Sciatic nerve (tissue), 2 donors: ENCODE data around the gene TEX261. TPM values are rescaled to one million over a fixed set of nuclear protein-coding genes. Genes with fewer than 3 reads are reported as not detected.
A peak's percentile ranks its signal among the peaks of the same experiment; 100 is the strongest.

ENCODE experiments used
- ATAC-seq: fragments of 200-7000 bp; cut with Tn5 transposase; one replicate; pipeline ENCODE4 v1.9.1; 2020; ENCODE audit warnings: mild to moderate bottlenecking, moderate library complexity
- DNase-seq: peaks from one replicate; pipeline ENCODE4 v3.0.0-alpha.2; 2020; ENCODE audit warnings: low spot score
- intact Hi-C: fragments of 100-400 bp; cut with DNase I; formaldehyde crosslinking; loops from one replicate; pipeline ENCODE4 v1.14.2; 2022
- total RNA-seq: library from RNA; stranded (reverse); fragmentation: NEBNext Ultra II Directional; extraction: Animal tissue kit (Norgen Biotek cat#: 25700); gene quantifications from one replicate; pipeline ENCODE4 v1.2.1, GENCODE V29; 2021
- donor health status: DM: no; HTN: no; CAD: no.
- donor health status: DM: no; HTN: no; CAD: no.

TEX261 gene
- total RNA-seq, 1 donor from 2014 or later = 52.7 TPM

DNA sequence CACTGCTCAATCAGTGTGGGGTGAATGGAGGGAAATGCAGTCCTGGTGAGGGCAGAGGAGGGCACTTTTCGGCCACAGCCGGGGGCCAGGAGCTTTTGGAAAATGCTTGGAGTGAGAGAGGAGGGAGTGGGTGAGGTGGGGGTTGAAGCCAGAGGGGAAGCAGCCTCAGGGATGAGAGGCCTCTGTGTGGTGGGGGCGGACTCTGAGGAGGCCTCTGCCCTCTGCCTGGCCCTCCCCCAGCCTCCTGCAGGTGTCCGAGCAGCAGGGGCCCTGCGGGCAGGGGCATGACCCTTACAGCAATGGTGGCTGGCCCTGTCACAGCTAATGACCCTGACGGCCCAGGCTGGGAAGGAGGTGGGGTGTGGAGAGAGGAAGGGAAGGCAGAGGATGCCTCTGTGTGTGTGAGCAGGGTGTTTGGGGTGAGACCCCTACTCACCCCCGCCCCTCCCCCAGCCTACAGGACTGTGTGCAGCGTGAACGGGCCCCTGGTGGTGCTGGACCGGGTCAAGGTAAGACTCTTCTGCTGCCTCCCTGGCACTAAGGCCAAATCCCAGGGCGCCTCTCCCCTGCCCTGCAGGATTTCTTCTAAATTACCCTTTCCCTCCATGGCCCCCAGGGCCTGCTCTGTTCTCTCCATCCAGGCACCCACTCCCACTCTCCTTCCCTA, 51.3 kb downstream of the TEX261 start:
- no peak for ATAC-seq
- intact Hi-C loops = no loop called here
- peak; percentile 55 for DNase-seq

- ATAC-seq (no peak), DNase-seq (peak; percentile 37)
- intact Hi-C loops = no loop called here
Observed at GRCh38 chr2:70942396-70943204, 52.1 kb downstream of the TEX261 start.

DNA sequence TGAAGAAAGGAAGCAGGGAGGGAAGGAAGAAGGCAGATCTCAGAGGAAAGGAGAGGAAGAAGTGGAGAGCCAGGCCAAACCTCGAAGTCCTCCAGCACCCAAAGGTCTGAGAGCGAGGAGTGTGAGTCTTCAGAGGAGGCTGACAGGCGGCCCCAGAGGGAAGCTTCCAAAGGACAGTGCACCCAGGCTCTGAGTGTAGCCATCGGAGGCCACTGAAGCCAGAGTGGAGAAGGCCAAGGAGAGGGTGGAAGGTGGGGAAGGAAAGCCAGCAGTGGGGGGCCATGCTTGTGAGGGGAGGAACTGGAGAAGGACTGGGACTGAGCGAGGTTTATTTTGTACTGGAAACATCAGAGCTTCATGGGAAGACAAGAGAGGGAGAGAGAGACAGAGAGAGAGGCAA, 53.0 kb downstream of the TEX261 start:
- ATAC-seq = no peak
- peak; percentile 35 for DNase-seq
- intact Hi-C loops = no loop called here

GRCh38 chr2:70941186-70941585, 53.5 kb downstream of the TEX261 start:
- ATAC-seq = no peak
- peak; percentile 30 for DNase-seq
- intact Hi-C loops = no loop called here

DNA sequence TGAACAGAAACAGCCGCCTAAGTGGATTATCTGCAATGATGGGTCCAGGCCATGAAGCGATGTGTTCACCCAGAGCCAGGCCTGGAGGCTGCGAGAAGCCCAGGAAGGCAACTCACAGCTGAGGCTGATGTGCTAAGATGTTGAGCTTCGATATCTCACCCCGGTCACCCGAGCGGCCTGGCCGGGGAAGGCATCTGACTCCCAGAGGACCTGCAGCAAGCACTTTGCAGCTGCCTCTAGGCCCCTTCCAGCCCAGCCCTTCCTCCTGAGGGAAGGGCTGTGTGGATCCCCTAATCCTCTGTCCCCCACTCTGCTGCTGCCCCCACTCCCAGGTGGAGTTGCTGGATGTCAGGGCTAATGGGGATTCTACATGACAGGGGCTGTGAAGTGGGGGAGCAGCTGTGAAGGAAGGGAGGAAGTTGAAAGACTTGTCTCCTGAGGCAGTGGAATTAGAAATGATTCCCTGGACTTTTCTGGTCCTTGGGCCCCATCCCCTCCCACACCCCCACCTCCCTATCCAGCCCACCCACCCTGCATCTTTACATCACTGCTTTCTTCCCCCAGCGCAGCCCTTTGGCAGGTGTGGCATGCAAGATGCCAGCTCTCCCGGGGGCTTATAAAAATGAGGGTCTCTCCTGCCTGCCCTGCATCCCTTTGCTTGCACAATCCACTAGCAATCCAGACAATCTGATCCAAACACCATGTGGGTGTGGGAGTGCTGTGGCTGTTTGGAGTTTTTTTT, 54.7 kb downstream of the TEX261 start:
- intact Hi-C loops = no loop called here
- DNase-seq = peak; percentile 23
- no peak for ATAC-seq

- intact Hi-C loops = no loop called here
- DNase-seq (peak; percentile 50), ATAC-seq (no peak)
Observed at GRCh38 chr2:70939001-70939838, 55.5 kb downstream of the TEX261 start.

DNA sequence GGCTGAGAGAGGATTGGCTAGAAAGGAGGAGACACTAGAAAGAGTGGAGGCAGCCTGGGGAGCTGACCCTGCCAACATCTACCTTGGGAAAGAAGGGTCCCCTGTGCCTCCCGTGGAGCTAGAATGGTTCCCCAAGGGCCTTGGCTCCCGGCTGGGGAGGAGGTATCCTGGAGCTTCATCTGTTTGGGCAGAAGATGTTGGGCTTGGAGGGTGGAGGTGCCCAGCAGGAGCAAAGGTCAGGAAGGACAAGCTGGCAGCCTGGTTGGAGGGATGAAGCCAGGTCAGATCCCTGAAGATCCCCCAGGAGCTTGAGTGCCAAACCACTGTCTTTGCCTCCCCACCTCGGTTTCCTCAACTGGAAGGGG, 56.1 kb downstream of the TEX261 start:
- no peak for DNase-seq
- ATAC-seq = no peak
- intact Hi-C loops = no loop called here

GRCh38 chr2:70937866-70938585, 56.6 kb downstream of the TEX261 start:
- intact Hi-C loops = no loop called here
- ATAC-seq = no peak
- DNase-seq = peak; percentile 31

DNA sequence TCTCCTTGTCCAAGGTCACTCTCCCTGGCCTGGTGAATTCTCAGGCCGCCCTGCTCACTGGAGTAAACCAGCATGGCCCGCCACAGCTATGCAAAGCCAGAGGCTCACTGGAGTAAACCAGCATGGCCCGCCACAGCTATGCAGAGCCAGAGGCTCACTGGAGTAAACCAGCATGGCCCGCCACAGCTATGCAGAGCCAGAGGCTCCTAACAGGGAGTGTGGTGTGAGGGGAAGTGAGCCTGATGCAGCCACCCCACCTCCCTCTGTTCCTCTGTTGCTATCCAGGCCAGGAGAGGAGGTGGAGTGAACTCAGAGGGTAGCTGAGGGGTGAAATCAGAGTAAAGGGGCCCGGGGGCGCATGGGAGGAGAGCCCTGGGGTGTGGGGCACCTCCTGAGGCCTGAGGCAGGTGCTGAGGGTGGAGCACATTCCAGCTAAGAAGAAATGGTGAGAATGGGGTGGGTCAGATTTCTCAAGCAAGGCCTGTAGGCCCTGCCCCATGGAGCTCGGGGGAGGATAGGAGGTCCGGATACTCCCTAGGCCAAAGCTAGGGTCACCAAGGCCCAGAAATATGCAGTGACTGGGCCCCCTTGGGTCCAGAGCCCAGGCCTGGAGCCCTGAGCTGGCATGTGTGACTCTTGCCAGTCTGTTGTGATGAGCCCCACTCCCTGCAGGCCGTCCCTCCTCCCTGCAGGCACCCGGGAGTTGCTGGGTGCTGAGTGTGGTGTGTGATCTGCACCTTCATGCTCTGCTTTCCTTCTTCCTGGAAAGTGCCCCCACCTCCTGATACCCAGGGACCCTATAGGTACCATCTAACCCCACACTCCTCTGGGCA, 57.5 kb downstream of the TEX261 start:
- intact Hi-C loops = no loop called here
- ATAC-seq = no peak
- DNase-seq = peak; percentile 31

DNA sequence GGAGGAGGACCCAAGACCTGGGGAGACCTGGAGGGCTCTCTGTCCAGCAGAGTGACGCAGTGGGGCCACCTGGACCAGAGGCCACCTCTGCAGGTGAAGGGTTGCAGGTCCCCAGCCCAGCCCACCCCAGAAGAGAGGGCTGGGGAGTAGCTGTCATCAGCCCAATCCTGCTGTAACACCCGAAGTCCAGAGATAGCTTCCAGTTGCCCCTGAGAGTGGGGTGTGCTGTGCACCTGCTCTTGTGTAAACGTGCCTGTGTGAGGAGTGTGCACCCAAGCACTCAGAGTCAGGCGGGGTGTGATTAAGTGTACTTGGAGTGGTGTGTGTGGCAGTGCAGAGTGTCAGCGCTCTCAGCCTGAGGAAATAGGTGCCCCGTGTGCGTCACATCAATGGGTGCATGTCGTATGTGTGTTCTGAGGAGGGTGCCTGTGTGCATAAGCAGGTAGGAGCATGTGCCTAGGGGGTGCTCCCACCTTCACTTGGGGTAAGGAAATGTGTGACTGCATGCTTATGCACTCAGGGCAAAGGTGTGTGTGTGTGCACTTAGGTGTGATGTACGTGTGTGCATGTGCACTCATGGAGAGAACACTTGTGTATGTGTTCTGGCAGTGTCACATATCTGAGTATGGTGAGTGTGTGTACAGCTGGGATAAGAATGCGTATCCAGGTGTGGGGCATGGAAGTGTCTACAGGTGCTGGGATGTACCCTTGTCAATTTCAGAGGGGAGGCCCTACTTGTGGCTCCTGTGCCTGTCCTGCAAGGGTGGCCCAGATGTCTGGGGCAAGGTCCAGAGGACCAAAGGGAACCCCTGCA, 58.3 kb downstream of the TEX261 start:
- intact Hi-C loops = no loop called here
- ATAC-seq (no peak), DNase-seq (peak; percentile 28)

Other genes with a start within 250 kb of the TEX261 start
- gene ADD2, start 226.7 kb downstream of the TEX261 start, total RNA-seq = 3.2 TPM
- gene FIGLA, start 204.2 kb downstream of the TEX261 start, total RNA-seq = 0.89 TPM
- 1.7 TPM for gene CLEC4F, start 174.3 kb downstream of the TEX261 start, total RNA-seq
- 1.4 TPM for gene CD207, start 159.1 kb downstream of the TEX261 start, total RNA-seq
- 1.9 TPM for gene VAX2, start 94.3 kb downstream of the TEX261 start, total RNA-seq
- gene ATP6V1B1, start 59.0 kb downstream of the TEX261 start, total RNA-seq = 1.3 TPM
- gene ANKRD53, start 16.2 kb downstream of the TEX261 start, total RNA-seq = 2.2 TPM
- 125 TPM for gene NAGK, start 73.8 kb upstream of the TEX261 start, total RNA-seq
- 25.1 TPM for gene MCEE, start 135.4 kb upstream of the TEX261 start, total RNA-seq
- gene MPHOSPH10, start 135.8 kb upstream of the TEX261 start, total RNA-seq = 36.5 TPM
- gene PAIP2B, start 232.2 kb upstream of the TEX261 start, total RNA-seq = 25.6 TPM